ENCODE measurements around the gene PWWP2B. TPM values are rescaled to one million over a fixed set of nuclear protein-coding genes. Genes with fewer than 3 reads are reported as not detected.

PWWP2B gene
- total RNA-seq, 4 donors from 2014 or later: 45.9 to 129 (median 61.2) TPM

GRCh38 chr10:132443983-132444876, 47.2 kb downstream of the PWWP2B start:
- no peak overlapping the region for H3K4me3 ChIP-seq
- intact Hi-C loops (cut with DNase I; ENCODE audit: low total_unique reads): no loop called here
- TF ChIP-seq POLR2A (IDR thresholded peaks at IDR 0.05) (no peak), POLR2AphosphoS5 (IDR thresholded peaks at IDR 0.05) (no peak), EP300 (IDR thresholded peaks at IDR 0.05; ENCODE audit: low read depth) (no peak), CTCF (IDR thresholded peaks at IDR 0.05) (no peak)
- no peaks in the 10 kb centered on the region for H3K36me3 ChIP-seq
- no peak overlapping the region for H3K27ac ChIP-seq
- no peaks in the 10 kb centered on the region for H3K27me3 ChIP-seq
- no peaks in the 10 kb centered on the region for H3K9me3 ChIP-seq
- in situ Hi-C loops (cut with MboI; ENCODE audit: low pct_ligation_motif_present in 1 of 4, low pct_unique_long_range_greater_than_20kb in 1 of 4, low sequenced_read_pairs in 3 of 4): no loop called here
- H3K4me1 ChIP-seq: peaks cover 21 to 23% (median 23%) of the 10 kb centered on the region in 4 donors
- WGBS, 2 donors (ENCODE audit: low coverage in 1 of 2): 71% methylated on average over 11 of the region's 13 CpGs; no CpG with 5 or more reads in 1 of the 2 donors
- no peak for DNase-seq

GRCh38 chr10:132444877-132445351, 47.9 kb downstream of the PWWP2B start:
- Histone ChIP-seq H3K36me3 (no peaks in the 10 kb centered on the region), H3K4me1 (peaks cover 28 to 30% (median 30%) of the 10 kb centered on the region in 4 donors), H3K27ac (no peak overlapping the region), H3K4me3 (no peak overlapping the region), H3K27me3 (no peaks in the 10 kb centered on the region), H3K9me3 (no peaks in the 10 kb centered on the region)
- no peak for TF ChIP-seq POLR2A (IDR thresholded peaks at IDR 0.05)
- TF ChIP-seq CTCF (IDR thresholded peaks at IDR 0.05): no peak
- no peak for TF ChIP-seq POLR2AphosphoS5 (IDR thresholded peaks at IDR 0.05)
- no peak for TF ChIP-seq EP300 (IDR thresholded peaks at IDR 0.05; ENCODE audit: low read depth)
- in situ Hi-C loops (cut with MboI; ENCODE audit: low pct_ligation_motif_present in 1 of 4, low pct_unique_long_range_greater_than_20kb in 1 of 4, low sequenced_read_pairs in 3 of 4): no loop called here
- intact Hi-C loops (cut with DNase I; ENCODE audit: low total_unique reads): no loop called here
- DNase-seq: no peak
- WGBS, 2 donors (ENCODE audit: low coverage in 1 of 2): 65% methylated on average over 5 of the region's 7 CpGs; no CpG with 5 or more reads in 1 of the 2 donors

GRCh38 chr10:132445516-132446194, 48.7 kb downstream of the PWWP2B start:
- WGBS, 2 donors (ENCODE audit: low coverage in 1 of 2): 96% methylated on average over 22 of the region's 22 CpGs; no CpG with 5 or more reads in 1 of the 2 donors
- H3K36me3 ChIP-seq: no peaks in the 10 kb centered on the region
- no peak overlapping the region for H3K4me3 ChIP-seq
- H3K4me1 ChIP-seq: peaks cover 28 to 31% (median 30%) of the 10 kb centered on the region in 4 donors
- no peaks in the 10 kb centered on the region for H3K9me3 ChIP-seq
- peak overlapping the region in 1 of 4 donors; percentile 97 for H3K27ac ChIP-seq
- DNase-seq: no peak
- H3K27me3 ChIP-seq: no peaks in the 10 kb centered on the region
- TF ChIP-seq POLR2AphosphoS5 (IDR thresholded peaks at IDR 0.05) (no peak), CTCF (IDR thresholded peaks at IDR 0.05) (no peak), POLR2A (IDR thresholded peaks at IDR 0.05) (no peak), EP300 (IDR thresholded peaks at IDR 0.05; ENCODE audit: low read depth) (no peak)
- in situ Hi-C loops (cut with MboI; ENCODE audit: low pct_ligation_motif_present in 1 of 4, low pct_unique_long_range_greater_than_20kb in 1 of 4, low sequenced_read_pairs in 3 of 4) (no loop called here), intact Hi-C loops (cut with DNase I; ENCODE audit: low total_unique reads) (no loop called here)

GRCh38 chr10:132446195-132446581, 49.2 kb downstream of the PWWP2B start:
- TF ChIP-seq POLR2AphosphoS5 (IDR thresholded peaks at IDR 0.05) (no peak), CTCF (IDR thresholded peaks at IDR 0.05) (no peak), EP300 (IDR thresholded peaks at IDR 0.05; ENCODE audit: low read depth) (no peak), POLR2A (IDR thresholded peaks at IDR 0.05) (no peak)
- WGBS, 2 donors (ENCODE audit: low coverage in 1 of 2): 93% methylated on average over 16 of the region's 17 CpGs; no CpG with 5 or more reads in 1 of the 2 donors
- no peak for DNase-seq
- no peaks in the 10 kb centered on the region for H3K9me3 ChIP-seq
- in situ Hi-C loops (cut with MboI; ENCODE audit: low pct_ligation_motif_present in 1 of 4, low pct_unique_long_range_greater_than_20kb in 1 of 4, low sequenced_read_pairs in 3 of 4) (no loop called here), intact Hi-C loops (cut with DNase I; ENCODE audit: low total_unique reads) (no loop called here)
- H3K4me3 ChIP-seq: no peak overlapping the region
- no peaks in the 10 kb centered on the region for H3K27me3 ChIP-seq
- peaks cover 28 to 31% (median 30%) of the 10 kb centered on the region in 4 donors for H3K4me1 ChIP-seq
- H3K36me3 ChIP-seq: no peaks in the 10 kb centered on the region
- peak overlapping the region; percentile 89 to 97 (median 94) for H3K27ac ChIP-seq
